SH-SY5Y (cell line): Measurements from ENCODE around the gene CRYL1.

ENCODE experiments used
- GATA2 ChIP-seq: IDR thresholded peaks from 2 replicates; pipeline ENCODE4 v1.6.1; 2011; ENCODE audit warnings: mild to moderate bottlenecking, low read depth, low read length
- GATA3 ChIP-seq: IDR thresholded peaks from 2 replicates; pipeline ENCODE4 v1.6.1; 2011; ENCODE audit warnings: low read depth, mild to moderate bottlenecking, low read length, moderate library complexity

DNA sequence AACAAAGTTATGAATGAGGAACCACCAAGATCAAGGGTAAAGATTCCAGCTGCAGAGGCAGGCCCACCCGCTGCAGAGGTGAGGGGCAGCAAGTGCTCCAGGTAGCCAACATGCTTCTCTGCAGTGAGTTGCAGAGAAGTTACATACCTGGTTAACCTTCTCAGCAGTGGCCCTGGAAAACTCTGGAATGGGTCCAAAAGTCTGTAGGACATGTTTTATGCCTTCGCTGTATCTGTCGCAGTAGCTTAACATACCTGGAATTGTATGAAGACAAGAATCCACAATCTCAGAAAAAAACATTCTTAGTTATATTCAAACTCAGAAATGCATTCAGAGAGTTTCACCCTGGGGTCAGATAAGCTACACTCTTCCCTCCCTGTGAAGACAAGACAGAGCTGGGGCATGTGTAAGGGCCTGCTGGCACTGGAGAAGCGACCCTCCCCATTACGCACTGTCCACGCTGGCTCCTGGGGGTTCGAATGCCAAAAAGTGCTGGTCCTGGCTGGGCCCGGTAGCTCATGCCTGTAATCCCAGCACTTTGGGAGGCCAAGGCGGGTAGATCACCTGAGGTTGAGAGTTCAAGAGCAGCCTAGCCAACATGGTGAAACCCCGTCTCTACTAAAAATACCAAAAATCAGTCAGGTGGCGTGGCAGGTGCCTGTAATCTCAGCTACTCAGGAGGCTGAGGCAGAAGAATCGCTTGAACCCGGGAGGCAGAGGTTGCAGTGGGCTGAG is 121.0 kb downstream of the CRYL1 start:
- TF ChIP-seq GATA2 (no peak), GATA3 (no peak)
